NCI-H1048 (cell line): ENCODE measurements around the gene CNTN5.

ENCODE experiments used
- DNase-seq: peaks from one replicate; lab custom pipeline; 2025; lab: John Stamatoyannopoulos, UW

Gene CNTN5

DNA sequence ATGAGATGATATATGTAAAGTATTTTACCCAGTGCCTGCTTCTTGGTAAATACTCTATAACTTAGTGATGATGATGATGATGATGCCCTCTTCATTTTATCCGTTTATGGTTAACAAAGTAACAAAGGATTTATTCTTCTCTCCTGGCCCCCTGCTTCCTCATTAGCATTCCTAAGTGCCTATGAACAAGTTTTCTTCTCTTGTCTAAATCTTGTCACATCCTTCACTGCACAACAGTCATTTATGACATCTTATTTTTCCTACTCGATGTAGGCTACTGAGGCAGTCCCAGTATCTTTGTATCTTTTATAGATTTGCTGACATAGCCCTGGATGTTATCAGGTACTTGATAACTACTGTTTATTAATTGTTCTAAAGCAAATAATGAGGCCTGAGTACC is 911.9 kb downstream of the CNTN5 start:
- DNase-seq: no peak

GRCh38 chr11:99934008-99934407 is 913.3 kb downstream of the CNTN5 start:
- no peak for DNase-seq

DNA sequence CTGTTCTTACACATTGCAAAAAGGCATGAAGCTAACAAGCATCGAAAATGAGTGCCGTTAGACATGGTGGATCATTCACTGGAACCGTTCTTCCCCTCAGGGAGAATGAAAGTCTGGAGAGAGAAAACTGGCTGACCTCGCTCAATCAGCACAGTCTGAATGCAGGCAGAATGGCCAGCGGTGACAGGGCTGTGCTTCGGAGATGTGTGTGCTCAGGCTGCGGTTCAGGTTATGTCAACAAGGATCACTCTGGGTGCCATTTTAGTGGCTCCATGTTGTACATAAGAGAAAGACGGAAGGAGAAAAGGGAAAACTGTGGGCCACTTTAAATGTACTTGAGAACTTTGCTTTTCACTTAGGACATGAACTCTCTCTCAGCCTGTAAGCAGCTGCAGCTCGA is 916.6 kb downstream of the CNTN5 start:
- DNase-seq: no peak

DNA sequence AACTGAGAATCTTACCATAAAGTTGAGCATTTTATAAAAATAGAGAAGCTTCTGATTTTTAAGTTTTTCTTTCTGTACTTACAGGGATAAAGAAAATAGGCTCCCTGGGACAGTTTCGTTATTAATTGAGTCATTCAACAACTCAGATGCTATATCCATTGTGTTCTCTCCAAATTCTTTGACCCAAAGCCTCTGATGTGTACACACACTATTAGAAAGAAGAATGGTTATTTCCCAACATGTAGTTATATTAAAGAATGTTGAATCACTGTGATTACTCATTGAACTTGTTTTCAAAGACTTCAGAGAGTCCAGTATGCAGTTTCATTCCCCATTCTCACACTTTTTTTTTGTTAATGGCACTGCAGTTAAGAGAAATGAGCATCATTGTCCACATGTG is 932.1 kb downstream of the CNTN5 start:
- no peak for DNase-seq

- no peak for DNase-seq
These were observed 939.8 kb downstream of the CNTN5 start for GRCh38 chr11:99960536-99960935.

GRCh38 chr11:99968336-99968735 is 947.6 kb downstream of the CNTN5 start:
- no peak for DNase-seq

GRCh38 chr11:99973993-99974392 is 953.2 kb downstream of the CNTN5 start:
- DNase-seq: no peak

DNA sequence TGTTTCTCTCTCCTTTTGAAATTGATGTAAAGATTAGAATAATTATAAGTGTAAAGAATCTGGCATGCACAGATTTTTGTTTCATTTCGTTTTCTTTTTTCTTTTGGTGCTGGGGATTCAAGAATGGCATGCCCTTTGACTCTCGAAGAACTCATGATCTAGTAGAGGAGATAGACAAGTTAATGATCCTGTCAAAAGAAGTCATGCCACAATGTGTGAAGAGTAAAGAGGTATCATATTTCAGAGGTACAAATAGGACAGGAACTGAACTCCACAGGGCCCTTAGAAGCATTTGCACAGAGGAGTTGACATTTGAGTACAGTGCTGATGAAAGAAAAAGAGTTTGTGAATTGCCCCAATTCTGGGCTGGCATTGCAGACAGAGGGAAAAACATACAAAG is 958.3 kb downstream of the CNTN5 start:
- DNase-seq: no peak

- no peak for DNase-seq
These were observed 967.2 kb downstream of the CNTN5 start for GRCh38 chr11:99987821-99988470.

DNA sequence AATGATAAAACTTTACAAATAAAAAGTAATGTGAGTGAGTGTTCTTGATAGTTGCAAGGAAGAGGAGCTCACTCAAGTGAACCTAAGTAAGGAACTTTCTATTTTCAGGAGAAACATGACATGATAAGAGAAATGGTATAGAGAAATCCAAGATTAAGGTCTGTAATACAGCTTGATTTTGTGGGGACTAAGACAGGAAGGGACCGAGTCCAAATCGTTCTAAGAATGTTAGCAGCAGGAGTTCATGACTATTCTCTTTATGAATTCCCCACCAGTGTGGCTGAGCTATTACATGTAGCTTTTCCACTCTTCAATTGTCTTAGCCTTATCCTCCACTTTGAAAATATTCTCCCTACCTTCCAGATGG is 967.7 kb downstream of the CNTN5 start:
- DNase-seq: no peak

DNA sequence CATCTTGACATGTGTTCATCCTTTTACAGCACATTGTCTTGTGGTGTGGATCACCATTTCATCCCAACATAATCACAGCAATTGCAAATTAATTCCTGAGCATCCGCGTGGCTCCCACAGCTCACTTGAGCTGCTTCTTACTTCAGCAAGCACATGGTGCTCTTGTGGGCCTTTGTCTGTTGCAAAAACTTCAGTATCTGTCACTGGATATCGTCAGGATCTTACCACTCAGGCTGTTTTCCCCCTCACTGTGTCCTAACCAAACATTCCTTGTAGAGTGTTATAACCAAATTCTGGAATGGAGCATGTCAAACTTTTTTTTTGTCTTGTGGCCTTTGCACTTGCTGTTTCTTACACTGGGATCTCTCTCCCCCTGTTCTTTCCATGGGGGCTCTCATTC is 983.2 kb downstream of the CNTN5 start:
- no peak for DNase-seq

DNA sequence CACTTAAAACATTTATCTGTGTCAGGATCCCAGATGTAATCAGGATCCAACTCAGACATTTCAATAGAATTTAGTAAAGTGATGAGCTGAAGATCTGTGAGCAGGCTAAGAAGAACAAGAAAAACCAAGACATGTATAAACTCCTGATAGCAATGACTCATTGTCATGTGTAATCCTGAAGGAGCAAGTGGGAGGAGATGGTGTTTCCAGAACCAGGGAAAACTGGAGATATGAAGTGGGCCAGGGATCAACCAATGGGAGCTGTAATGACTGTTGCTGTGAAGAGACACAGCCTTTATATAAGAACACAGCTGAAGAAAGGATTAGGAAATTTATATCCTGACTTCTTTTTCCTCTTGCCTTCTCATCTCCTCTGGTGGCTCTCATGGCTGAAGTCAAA is 983.8 kb downstream of the CNTN5 start:
- DNase-seq: no peak

DNA sequence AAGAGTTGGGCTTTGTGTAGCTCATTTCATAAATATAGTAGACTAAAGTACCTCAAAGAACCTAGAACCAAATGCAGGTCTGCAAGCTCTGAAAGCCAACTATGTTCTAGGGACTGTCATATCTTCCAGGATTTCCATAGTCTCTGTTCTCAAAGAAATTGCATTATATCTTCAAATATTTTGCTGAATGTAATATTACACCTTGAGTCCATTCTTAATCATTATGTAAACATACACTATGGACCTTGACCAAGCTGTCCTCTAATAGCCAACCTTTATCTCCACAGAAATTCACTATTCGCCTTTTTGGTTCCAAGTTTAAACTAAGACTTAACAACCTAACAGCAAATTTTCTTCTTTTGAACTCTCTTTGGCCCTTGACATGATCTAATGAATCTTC is 987.7 kb downstream of the CNTN5 start:
- DNase-seq: no peak

DNA sequence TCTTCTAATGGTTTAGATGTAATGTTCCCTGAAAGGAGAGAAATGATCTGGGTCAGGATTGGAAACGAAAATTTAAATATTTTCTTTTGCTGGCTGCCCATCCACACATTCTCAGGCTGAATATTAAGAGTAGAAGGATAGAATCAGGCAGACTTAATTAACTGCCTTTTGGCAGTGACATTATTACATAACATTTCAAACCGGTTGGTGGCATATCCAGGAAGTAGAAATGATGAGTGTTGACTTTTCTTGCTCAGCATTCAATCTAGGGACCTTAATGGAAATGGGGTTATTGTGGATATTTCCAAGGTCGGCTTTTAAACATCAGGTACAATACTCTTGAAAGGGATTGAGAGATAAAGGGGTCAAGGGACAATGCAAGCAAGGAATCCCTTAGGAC is 989.0 kb downstream of the CNTN5 start:
- DNase-seq: no peak

GRCh38 chr11:100010393-100010792 is 989.6 kb downstream of the CNTN5 start:
- DNase-seq: no peak

DNA sequence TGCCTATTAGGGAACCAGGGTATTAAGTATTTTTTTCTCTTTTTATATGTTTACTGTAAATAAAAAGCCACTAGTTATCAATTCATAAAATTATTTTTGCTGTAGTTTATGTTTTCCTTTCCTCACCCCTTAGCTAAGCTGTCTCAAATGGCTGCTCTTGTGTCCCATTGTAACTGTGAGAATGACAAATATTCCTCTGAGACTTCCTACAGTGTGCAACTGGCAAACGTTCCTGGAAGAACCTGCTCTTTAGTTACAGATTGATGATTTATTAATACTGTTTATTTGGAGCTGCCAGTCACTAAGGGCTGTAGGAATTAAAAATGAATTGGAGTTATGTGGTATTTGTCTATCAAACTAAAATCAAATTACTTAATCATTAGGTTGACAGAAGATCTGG is 990.9 kb downstream of the CNTN5 start:
- no peak for DNase-seq

DNA sequence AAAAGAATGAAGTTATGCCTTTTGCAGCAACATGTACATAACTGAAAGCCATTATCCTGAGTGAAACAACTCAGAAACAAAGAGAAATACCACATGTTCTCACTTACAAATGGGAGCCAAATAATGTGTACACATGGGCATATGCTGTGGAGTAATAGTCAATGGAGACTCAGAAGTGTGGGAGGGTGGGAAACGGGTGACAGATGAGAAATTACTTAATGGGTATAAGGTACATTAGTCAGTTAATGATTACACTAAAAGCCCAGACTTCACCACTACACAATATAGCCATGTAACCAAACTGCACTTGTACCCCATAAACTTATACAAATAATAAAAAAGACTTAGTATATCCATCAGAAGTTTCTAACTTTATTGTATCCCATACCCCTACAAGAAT is 992.3 kb downstream of the CNTN5 start:
- DNase-seq: no peak

DNA sequence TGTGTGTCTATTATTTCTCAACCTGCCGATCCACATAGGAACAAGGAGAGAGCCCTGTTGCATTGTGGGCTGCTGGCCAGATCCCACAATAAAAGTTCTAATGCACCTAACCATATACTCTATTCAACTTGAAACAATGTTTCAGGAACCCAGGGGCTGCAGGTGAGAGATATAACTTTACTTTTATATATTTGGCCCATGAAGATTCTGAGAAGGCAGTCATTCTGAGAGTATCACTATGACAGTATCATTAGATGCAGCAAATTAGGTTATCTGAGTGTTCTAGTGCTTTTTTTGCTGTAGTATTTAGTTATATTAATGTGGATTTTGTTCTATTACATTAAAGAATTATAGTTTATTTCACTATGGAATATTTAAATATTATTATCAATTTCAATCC is 1011.2 kb downstream of the CNTN5 start:
- DNase-seq: no peak

GRCh38 chr11:100061006-100061405 is 1040.3 kb downstream of the CNTN5 start:
- no peak for DNase-seq

GRCh38 chr11:100066399-100066798 is 1045.7 kb downstream of the CNTN5 start:
- no peak for DNase-seq

GRCh38 chr11:100068116-100068515 is 1047.4 kb downstream of the CNTN5 start:
- DNase-seq: no peak

DNA sequence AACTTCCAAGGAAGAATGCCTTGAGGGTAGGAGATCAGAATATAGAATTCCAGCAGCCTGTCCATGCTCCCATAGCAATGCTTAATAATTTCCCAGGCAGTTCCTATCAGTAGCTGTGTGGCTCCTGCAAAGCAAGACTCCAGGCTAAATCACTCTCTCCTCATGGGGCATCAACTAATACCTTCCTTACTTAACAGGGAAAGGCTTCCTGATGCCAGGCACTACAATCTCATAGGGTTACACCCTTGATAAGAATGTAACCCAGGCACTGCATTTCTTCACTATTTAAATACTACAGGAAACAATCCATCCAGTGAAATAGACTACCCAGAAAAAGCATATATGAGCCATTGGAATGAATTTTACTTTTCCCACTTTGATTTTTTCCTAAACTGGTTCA is 1051.4 kb downstream of the CNTN5 start:
- no peak for DNase-seq

- DNase-seq: no peak
These were observed 1059.6 kb downstream of the CNTN5 start for GRCh38 chr11:100080381-100080780.

DNA sequence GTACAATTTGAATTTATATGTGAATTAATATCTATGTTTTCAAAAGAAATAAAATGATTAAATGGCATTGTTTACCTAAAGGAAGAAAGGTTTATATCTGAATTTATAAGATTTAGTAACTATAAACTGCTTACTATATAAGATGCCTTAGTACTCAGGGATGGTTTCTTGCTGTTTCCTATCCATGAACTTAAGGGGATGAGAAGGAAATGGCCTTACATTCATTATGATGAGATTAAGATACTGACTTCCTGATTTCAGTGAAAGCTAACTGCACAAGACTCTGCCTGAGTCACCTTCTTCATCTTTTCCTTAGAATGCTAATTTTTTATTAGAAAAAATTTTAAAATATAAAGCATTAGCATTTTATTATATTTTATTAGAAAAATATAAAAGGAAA is 1060.1 kb downstream of the CNTN5 start:
- DNase-seq: no peak

- DNase-seq: no peak
These were observed 1072.9 kb downstream of the CNTN5 start for GRCh38 chr11:100093698-100094097.
